ENCODE results near the gene DSP. TPM values are rescaled to one million over a fixed set of nuclear protein-coding genes. Genes with fewer than 3 reads are reported as not detected.

Gene DSP
- total RNA-seq, 1 experiment from 2014 or later = 104 TPM

GRCh38 chr6:7628909-7629308, 87.4 kb downstream of the DSP start:
- intact Hi-C loops (cut with micrococcal nuclease) = loop anchor here (10.0 kb wide), 1 partner anchor 376 kb away; no protein-coding TSS in a partner anchor
- no peaks in the 10 kb centered on the region for H3K36me3 ChIP-seq (ENCODE audit: control insufficient read depth in 1 of 2, insufficient read depth in 2 of 2, low read length in 2 of 2)
- ChIA-PET CTCF (no interaction called here), POLR2A (no interaction called here), RAD21 (ENCODE audit: low non-redundant PET in 1 of 2, low total read pairs in 2 of 2, uncharacterized antibody in 2 of 2, unreplicated experiment in 2 of 2) (no interaction called here)
- H3K9ac ChIP-seq (ENCODE audit: low read length) = no peak overlapping the region
- no peak overlapping the region for H3K4me2 ChIP-seq (ENCODE audit: low read length)
- H2AFZ ChIP-seq (ENCODE audit: low read depth, low read length, poor library complexity, severe bottlenecking) = no peak overlapping the region
- BruUV-seq (replicated peaks) = no TSS peak
- H4K20me1 ChIP-seq (ENCODE audit: insufficient read depth) = no peaks in the 10 kb centered on the region
- H3K9me2 ChIP-seq (ENCODE audit: insufficient read depth) = no peaks in the 10 kb centered on the region
- no peaks in the 10 kb centered on the region for H3K27me3 ChIP-seq (ENCODE audit: insufficient read depth, low read length)
- H3K27ac ChIP-seq (ENCODE audit: low read depth, low read length) = no peak overlapping the region
- no peak for ATAC-seq
- DNase-seq (ENCODE audit: low read depth, low spot score) = no peak
- TF ChIP-seq POLR2A (IDR thresholded peaks at IDR 0.05; ENCODE audit: borderline replicate concordance, extremely low read depth, insufficient read depth, insufficient read length) (no peak), EZH2phosphoT487 (IDR thresholded peaks at IDR 0.05; ENCODE audit: borderline replicate concordance) (no peak), MAX (IDR thresholded peaks at IDR 0.05) (no peak)
- H3K79me2 ChIP-seq (ENCODE audit: insufficient read depth, low read length) = no peaks in the 10 kb centered on the region
- H3K4me1 ChIP-seq (ENCODE audit: control insufficient read depth in 1 of 2, insufficient read depth in 2 of 2, low read length in 2 of 2) = no peaks in the 10 kb centered on the region
- H3K4me3 ChIP-seq (replicated peaks in 1 of 2; ENCODE audit: low read depth in 1 of 2, low read length in 2 of 2) = no peak overlapping the region
- no peaks in the 10 kb centered on the region for H3K9me3 ChIP-seq (ENCODE audit: control insufficient read depth in 1 of 2, insufficient read depth in 1 of 2, low read depth in 1 of 2, low read length in 2 of 2)

- Histone ChIP-seq H3K27ac (ENCODE audit: low read depth, low read length) (no peak overlapping the region), H3K27me3 (ENCODE audit: insufficient read depth, low read length) (no peaks in the 10 kb centered on the region), H3K9ac (ENCODE audit: low read length) (no peak overlapping the region), H3K9me2 (ENCODE audit: insufficient read depth) (no peaks in the 10 kb centered on the region), H3K36me3 (ENCODE audit: control insufficient read depth in 1 of 2, insufficient read depth in 2 of 2, low read length in 2 of 2) (no peaks in the 10 kb centered on the region), H4K20me1 (ENCODE audit: insufficient read depth) (no peaks in the 10 kb centered on the region), H3K9me3 (ENCODE audit: control insufficient read depth in 1 of 2, insufficient read depth in 1 of 2, low read depth in 1 of 2, low read length in 2 of 2) (no peaks in the 10 kb centered on the region), H3K4me3 (replicated peaks in 1 of 2; ENCODE audit: low read depth in 1 of 2, low read length in 2 of 2) (no peak overlapping the region), H3K79me2 (ENCODE audit: insufficient read depth, low read length) (no peaks in the 10 kb centered on the region), H3K4me2 (ENCODE audit: low read length) (no peak overlapping the region), H2AFZ (ENCODE audit: low read depth, low read length, poor library complexity, severe bottlenecking) (no peak overlapping the region), H3K4me1 (ENCODE audit: control insufficient read depth in 1 of 2, insufficient read depth in 2 of 2, low read length in 2 of 2) (no peaks in the 10 kb centered on the region)
- ATAC-seq (no peak), DNase-seq (ENCODE audit: low read depth, low spot score) (no peak)
- POLR2A ChIA-PET = no interaction called here
- BruUV-seq (replicated peaks) = no TSS peak
- TF ChIP-seq POLR2A (IDR thresholded peaks at IDR 0.05; ENCODE audit: borderline replicate concordance, extremely low read depth, insufficient read depth, insufficient read length) (no peak), SP1 (IDR thresholded peaks at IDR 0.05; ENCODE audit: low read depth) (no peak), JUND (IDR thresholded peaks at IDR 0.05) (no peak), CEBPB (IDR thresholded peaks at IDR 0.05; ENCODE audit: low read depth) (no peak), CTCF (IDR thresholded peaks at IDR 0.05 in 2 of 3, conservative IDR thresholded peaks at IDR 0.05 in 1 of 3; ENCODE audit: borderline replicate concordance in 1 of 3, insufficient read depth in 1 of 3, low read depth in 2 of 3, low read length in 2 of 3) (no peak), FOSL1 (IDR thresholded peaks at IDR 0.05; ENCODE audit: low read depth) (no peak), SIN3A (IDR thresholded peaks at IDR 0.05; ENCODE audit: low read depth) (no peak), MAX (IDR thresholded peaks at IDR 0.05) (no peak), POLR2AphosphoS5 (IDR thresholded peaks at IDR 0.05; ENCODE audit: low read depth, low read length) (no peak), RAD21 (IDR thresholded peaks at IDR 0.05; ENCODE audit: low read depth) (no peak), ZBTB33 (IDR thresholded peaks at IDR 0.05; ENCODE audit: extremely low read depth, insufficient replicate concordance, low read length) (no peak)
- CTCF ChIA-PET = no interaction called here
- intact Hi-C loops (cut with micrococcal nuclease) = loop anchor here (10.0 kb wide), 1 partner anchor 375 kb away; no protein-coding TSS in a partner anchor
- RAD21 ChIA-PET (ENCODE audit: low non-redundant PET in 1 of 2, low total read pairs in 2 of 2, uncharacterized antibody in 2 of 2, unreplicated experiment in 2 of 2) = no interaction called here
Measured at GRCh38 chr6:7629321-7629720, 87.8 kb downstream of the DSP start.

Measured in HCT116 (cell line).